HCT116 (cell line): Measurements from ENCODE around the gene KYNU. TPM values are rescaled to one million over a fixed set of nuclear protein-coding genes. Genes with fewer than 3 reads are reported as not detected.

ENCODE experiments used
- ATAC-seq: fragments of 200-7000 bp; cut with Tn5 transposase; 2 replicates; pipeline ENCODE4 v1.9.1; 2020; ENCODE audit warnings: mild to moderate bottlenecking, moderate library complexity
- BruUV-seq: library from RNA; stranded (reverse); fragments of 400-500 nt; replicated peaks from 2 replicates; lab custom pipeline; 2021; lab: Mats Ljungman, UMichigan
- CTCF ChIA-PET: fragments of 300-600 bp; sonication (Branson Sonifier 250); formaldehyde crosslinking; loops from one replicate; lab custom pipeline; 2021; ENCODE audit warnings: antibody characterized with exemption; lab: Charles Lee
- POLR2A ChIA-PET: fragments of 300-600, 350-600 bp; sonication (Branson Sonifier 250); formaldehyde crosslinking; loops from one replicate; lab custom pipeline; 2021; ENCODE audit warnings: antibody characterized with exemption; lab: Charles Lee
- RAD21 ChIA-PET, 2 experiments: fragments of 300-600 bp; sonication (Branson Sonifier 250); formaldehyde crosslinking; loops; one replicate each; lab custom pipeline; 2023; ENCODE audit warnings: low total read pairs in 2 of 2; ENCODE audit not compliant: uncharacterized antibody in 2 of 2, unreplicated experiment in 2 of 2, low non-redundant PET in 1 of 2; lab: Charles Lee
- DNase-seq: peaks from one replicate; pipeline ENCODE4 v3.0.0-alpha.2; 2010; ENCODE audit warnings: low read depth, low spot score
- H2AFZ ChIP-seq: fragments of 200-600 bp; shearing (Covaris generic), sonication (generic); 2 replicates; pipeline ENCODE4 v1.6.1; 2017; ENCODE audit warnings: low read depth, mixed run types, mixed read lengths, antibody characterized with exemption, low read length; ENCODE audit not compliant: poor library complexity, severe bottlenecking
- H3K27ac ChIP-seq: 2 replicates; pipeline ENCODE4 v1.5.1; 2012; ENCODE audit warnings: low read depth, low read length
- H3K27me3 ChIP-seq: fragments of 200-600 bp; sonication (generic); 2 replicates; pipeline ENCODE4 v1.6.1; 2016; ENCODE audit warnings: mixed run types, low read length, mixed read lengths; ENCODE audit not compliant: insufficient read depth
- H3K36me3 ChIP-seq, 2 experiments: fragments of 200-500 bp in 1 of 2; fragments of 200-600 bp in 1 of 2; sonication (Bioruptor generic) in 1 of 2; sonication (generic) in 1 of 2; 2 replicates each; pipeline versions ENCODE4 v1.5.1 to v1.6.1; 2014 to 2016; ENCODE audit warnings: low read length in 2 of 2, inconsistent platforms in 1 of 2, mixed read lengths in 1 of 2, mixed run types in 1 of 2; ENCODE audit not compliant: insufficient read depth in 2 of 2, control insufficient read depth in 1 of 2
- H3K4me1 ChIP-seq, 2 experiments: fragments of 200-600 bp in 1 of 2; sonication (generic) in 1 of 2; 2 replicates each; pipeline versions ENCODE4 v1.5.1 to v1.6.1; 2012 to 2017; ENCODE audit warnings: low read length in 2 of 2, inconsistent platforms in 1 of 2, mild to moderate bottlenecking in 1 of 2, mixed read lengths in 1 of 2, mixed run types in 1 of 2, moderate library complexity in 1 of 2; ENCODE audit not compliant: insufficient read depth in 2 of 2, control insufficient read depth in 1 of 2
- H3K4me2 ChIP-seq: fragments of 200-600 bp; sonication (generic); 2 replicates; pipeline ENCODE4 v1.6.1; 2017; ENCODE audit warnings: mixed run types, low read length, mixed read lengths
- H3K4me3 ChIP-seq, 2 experiments: fragments of 200-600 bp in 1 of 2; sonication (generic) in 1 of 2; replicated peaks in 1 of 2; 2 replicates each; pipeline ENCODE4 v1.5.1; 2011 to 2016; ENCODE audit warnings: low read length in 2 of 2, control low read depth in 1 of 2, low read depth in 1 of 2, mild to moderate bottlenecking in 1 of 2, mixed read lengths in 1 of 2, mixed run types in 1 of 2
- H3K79me2 ChIP-seq: fragments of 200-600 bp; sonication (generic); 2 replicates; pipeline ENCODE4 v1.6.1; 2017; ENCODE audit warnings: mild to moderate bottlenecking, mixed run types, low read length, moderate library complexity, mixed read lengths; ENCODE audit not compliant: insufficient read depth
- H3K9ac ChIP-seq: fragments of 200-600 bp; sonication (generic); 2 replicates; pipeline ENCODE4 v1.6.1; 2016; ENCODE audit warnings: low read length, mixed read lengths
- H3K9me2 ChIP-seq: fragments of 200-600 bp; sonication (generic), shearing (Covaris generic); 2 replicates; pipeline ENCODE4 v1.6.1; 2017; ENCODE audit warnings: mixed run types, mild to moderate bottlenecking, moderate library complexity; ENCODE audit not compliant: insufficient read depth
- H3K9me3 ChIP-seq, 2 experiments: fragments of 200-500 bp in 1 of 2; fragments of 200-600 bp in 1 of 2; sonication (Bioruptor generic) in 1 of 2; sonication (generic) in 1 of 2; 2 replicates each; pipeline ENCODE4 v1.6.1; 2014 to 2017; ENCODE audit warnings: low read length in 2 of 2, mixed read lengths in 2 of 2, inconsistent platforms in 1 of 2, low read depth in 1 of 2, mild to moderate bottlenecking in 1 of 2, mixed run types in 1 of 2, moderate library complexity in 1 of 2; ENCODE audit not compliant: control insufficient read depth in 1 of 2, insufficient read depth in 1 of 2
- H4K20me1 ChIP-seq: fragments of 200-600 bp; sonication (generic), shearing (Covaris generic); 2 replicates; pipeline ENCODE4 v1.6.1; 2017; ENCODE audit warnings: mixed run types, mild to moderate bottlenecking, moderate library complexity; ENCODE audit not compliant: insufficient read depth
- CEBPB ChIP-seq: IDR thresholded peaks from 2 replicates; pipeline ENCODE4 v1.6.1; 2012; ENCODE audit warnings: low read depth
- ELF1 ChIP-seq: IDR thresholded peaks from 2 replicates; pipeline ENCODE4 v1.6.1; 2012; ENCODE audit warnings: low read depth, borderline replicate concordance
- EZH2 ChIP-seq: fragments of 200-600 bp; sonication (generic); IDR thresholded peaks from 2 replicates; pipeline ENCODE4 v1.6.1; 2017; ENCODE audit warnings: antibody characterized with exemption, mixed run types
- RAD21 ChIP-seq: IDR thresholded peaks from 2 replicates; pipeline ENCODE4 v1.6.1; 2012; ENCODE audit warnings: low read depth, mild to moderate bottlenecking
- SIN3A ChIP-seq: IDR thresholded peaks from 2 replicates; pipeline ENCODE4 v1.6.1; 2012; ENCODE audit warnings: low read depth
- SP1 ChIP-seq: IDR thresholded peaks from 2 replicates; pipeline ENCODE4 v1.6.1; 2012; ENCODE audit warnings: low read depth
- SRF ChIP-seq: IDR thresholded peaks from 2 replicates; pipeline ENCODE4 v1.6.1; 2012; ENCODE audit warnings: low read depth
- TCF7L2 ChIP-seq: IDR thresholded peaks from 2 replicates; pipeline ENCODE4 v1.7.0; 2011; ENCODE audit warnings: borderline replicate concordance, inconsistent platforms; ENCODE audit not compliant: insufficient read depth, insufficient read length; ENCODE audit errors: extremely low read depth
- ZFX ChIP-seq: fragments of 450-650 bp; IDR thresholded peaks from 2 replicates; pipeline ENCODE4 v1.6.1; 2017
- intact Hi-C: fragments of 100-400 bp; cut with micrococcal nuclease; formaldehyde crosslinking; loops from 2 replicates; pipeline ENCODE4 v1.10.0; 2022
- total RNA-seq: library from RNA; stranded (reverse); gene quantifications from one replicate; pipeline ENCODE4 v1.2.1, GENCODE V29; 2021; ENCODE audit not compliant: unreplicated experiment
- TF ChIP-seq, protein P1 (sequence below): IDR thresholded peaks from 2 replicates; pipeline ENCODE4 v1.6.1; 2011; ENCODE audit warnings: mild to moderate bottlenecking, low read length, moderate library complexity; ENCODE audit not compliant: insufficient replicate concordance; ENCODE audit errors: extremely low read depth
- TF ChIP-seq, protein P2 (sequence below): IDR thresholded peaks from 2 replicates; pipeline ENCODE4 v1.6.1; 2012

KYNU gene
- total RNA-seq, 1 experiment from 2014 or later: 0.22 TPM

DNA sequence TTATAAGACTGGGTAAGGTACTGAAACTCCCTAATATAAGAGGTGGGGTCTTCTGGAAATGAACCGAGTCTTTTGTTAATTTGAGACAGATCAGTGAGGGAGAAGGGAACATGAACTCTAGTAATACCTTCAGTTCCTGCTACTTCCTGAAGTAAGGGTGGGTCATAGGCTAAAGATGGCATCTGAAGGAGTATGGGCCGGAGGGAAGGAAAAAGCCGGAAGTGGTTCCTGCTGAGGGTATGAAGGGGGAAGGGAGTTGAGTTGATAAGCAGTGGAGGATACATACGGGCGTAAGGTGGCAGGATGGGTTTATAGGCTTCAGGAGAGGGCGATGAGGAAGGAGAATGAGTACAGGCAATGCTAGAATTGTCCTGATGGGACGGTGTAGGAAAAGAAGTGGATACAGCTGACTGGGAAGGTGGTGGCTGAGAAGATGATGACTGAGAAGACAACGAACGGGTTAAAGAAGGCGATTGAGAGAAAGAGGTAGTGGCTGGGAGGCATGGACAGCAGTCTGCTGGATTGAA is 58.2 kb downstream of the KYNU start:
- Histone ChIP-seq H3K9ac (no peak overlapping the region), H3K9me3 (no peaks in the 10 kb centered on the region), H3K27me3 (no peaks in the 10 kb centered on the region), H3K27ac (no peak overlapping the region), H2AFZ (no peak overlapping the region), H3K4me3 (no peak overlapping the region), H3K9me2 (no peaks in the 10 kb centered on the region), H3K4me2 (no peak overlapping the region), H4K20me1 (no peaks in the 10 kb centered on the region), H3K4me1 (no peaks in the 10 kb centered on the region), H3K79me2 (no peaks in the 10 kb centered on the region), H3K36me3 (no peaks in the 10 kb centered on the region)
- no peak for DNase-seq
- intact Hi-C loops: no loop called here
- no peak for ATAC-seq
- RAD21 ChIA-PET: no interaction called here
- no peak for TF ChIP-seq TCF7L2
- no peak for TF ChIP-seq SRF
- TF ChIP-seq, protein P1, sequence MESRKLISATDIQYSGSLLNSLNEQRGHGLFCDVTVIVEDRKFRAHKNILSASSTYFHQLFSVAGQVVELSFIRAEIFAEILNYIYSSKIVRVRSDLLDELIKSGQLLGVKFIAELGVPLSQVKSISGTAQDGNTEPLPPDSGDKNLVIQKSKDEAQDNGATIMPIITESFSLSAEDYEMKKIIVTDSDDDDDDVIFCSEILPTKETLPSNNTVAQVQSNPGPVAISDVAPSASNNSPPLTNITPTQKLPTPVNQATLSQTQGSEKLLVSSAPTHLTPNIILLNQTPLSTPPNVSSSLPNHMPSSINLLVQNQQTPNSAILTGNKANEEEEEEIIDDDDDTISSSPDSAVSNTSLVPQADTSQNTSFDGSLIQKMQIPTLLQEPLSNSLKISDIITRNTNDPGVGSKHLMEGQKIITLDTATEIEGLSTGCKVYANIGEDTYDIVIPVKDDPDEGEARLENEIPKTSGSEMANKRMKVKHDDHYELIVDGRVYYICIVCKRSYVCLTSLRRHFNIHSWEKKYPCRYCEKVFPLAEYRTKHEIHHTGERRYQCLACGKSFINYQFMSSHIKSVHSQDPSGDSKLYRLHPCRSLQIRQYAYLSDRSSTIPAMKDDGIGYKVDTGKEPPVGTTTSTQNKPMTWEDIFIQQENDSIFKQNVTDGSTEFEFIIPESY: no peak
- no peak for TF ChIP-seq RAD21
- no peak for TF ChIP-seq CEBPB
- TF ChIP-seq SIN3A: no peak
- TF ChIP-seq EZH2: no peak
- no peak for TF ChIP-seq SP1
- no peak for TF ChIP-seq ELF1
- TF ChIP-seq ZFX: no peak
- TF ChIP-seq, protein P2, sequence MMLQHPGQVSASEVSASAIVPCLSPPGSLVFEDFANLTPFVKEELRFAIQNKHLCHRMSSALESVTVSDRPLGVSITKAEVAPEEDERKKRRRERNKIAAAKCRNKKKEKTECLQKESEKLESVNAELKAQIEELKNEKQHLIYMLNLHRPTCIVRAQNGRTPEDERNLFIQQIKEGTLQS: no peak
- CTCF ChIA-PET: no interaction called here
- no TSS peak for BruUV-seq
- POLR2A ChIA-PET: no interaction called here
